SK-N-SH (cell line): Measurements from ENCODE around the gene CCDC88B.

Experiments used
- CTCF ChIP-seq: fragments of 200-600 bp; sonication (generic); IDR thresholded peaks from 2 replicates; pipeline ENCODE4 v1.6.1; 2017; ENCODE audit warnings: antibody characterized with exemption, mild to moderate bottlenecking, moderate library complexity
- GATA2 ChIP-seq: sonication (generic); formaldehyde crosslinking; IDR thresholded peaks from 2 replicates; pipeline ENCODE4 v1.5.0; 2020; ENCODE audit warnings: mild to moderate bottlenecking, missing genetic modification reagents
- SMC3 ChIP-seq: IDR thresholded peaks from 2 replicates; pipeline ENCODE4 v1.6.1; 2012; ENCODE audit warnings: low read depth, low read length, improper control_type of control experiment
- USF2 ChIP-seq: fragments of 150-350 bp; IDR thresholded peaks from 2 replicates; pipeline ENCODE4 v1.6.1; 2017; ENCODE audit warnings: antibody characterized with exemption, low read length, low read depth, borderline replicate concordance

- TF ChIP-seq USF2 = no peak
- TF ChIP-seq CTCF = no peak
- TF ChIP-seq GATA2 = no peak
- no peak for TF ChIP-seq SMC3
These were observed 26.7 kb downstream of the CCDC88B start for GRCh38 chr11:64366751-64367150.
